Measurements from ENCODE around the gene ZDHHC11.
"Not testable (repeated sequence)": the region's sequence is repeated elsewhere in the genome, so short reads cannot be mapped to it uniquely, and the experiment has no call there.

The ZDHHC11 gene

DNA sequence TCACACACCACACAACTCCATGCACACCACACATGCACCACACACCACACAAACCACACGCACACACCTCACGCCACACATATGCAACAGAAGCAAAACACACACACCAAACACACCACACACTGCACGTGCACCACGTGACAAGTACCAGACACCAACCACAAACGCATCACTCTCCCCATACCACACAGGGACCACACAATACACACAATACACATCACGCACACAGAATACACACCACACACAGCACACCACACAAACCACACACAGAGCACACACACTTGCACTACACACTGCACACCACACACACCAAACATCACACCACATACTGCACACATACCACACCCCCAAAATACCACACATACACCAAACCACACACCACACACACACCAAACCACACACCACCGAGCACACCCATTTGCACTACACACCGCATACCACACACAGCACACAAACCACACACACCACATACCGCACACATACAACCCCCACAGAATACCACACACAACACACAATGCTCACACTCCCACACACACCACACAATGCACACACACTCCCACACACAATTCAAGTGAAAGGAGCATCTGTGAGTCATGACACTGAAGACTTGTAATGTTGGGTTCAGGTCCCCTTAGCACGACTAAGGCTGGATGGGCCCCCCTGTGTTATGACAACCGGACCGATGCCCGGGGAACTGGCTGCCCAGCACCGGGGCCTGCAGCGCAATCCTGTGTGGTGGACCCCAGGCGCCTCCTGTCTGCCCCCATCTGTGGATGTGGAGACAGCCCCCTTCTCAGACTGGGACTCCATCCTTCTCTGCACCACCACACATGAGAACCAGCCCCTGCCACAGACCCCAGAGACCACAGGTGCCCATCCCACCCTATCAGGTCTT, 6.0 kb upstream of the ZDHHC11 start:
- no peak for DNase-seq

GRCh38 chr5:855771-856530, 5.2 kb upstream of the ZDHHC11 start:
- DNase-seq = no peak

- DNase-seq = no peak
These were observed 4.4 kb upstream of the ZDHHC11 start for GRCh38 chr5:854966-855743.

GRCh38 chr5:854217-854616, 3.4 kb upstream of the ZDHHC11 start:
- no peak for DNase-seq

GRCh38 chr5:853416-854090, 2.8 kb upstream of the ZDHHC11 start:
- not testable (repeated sequence) for DNase-seq

GRCh38 chr5:852431-853401, 1.9 kb upstream of the ZDHHC11 start:
- no peak for DNase-seq

DNA sequence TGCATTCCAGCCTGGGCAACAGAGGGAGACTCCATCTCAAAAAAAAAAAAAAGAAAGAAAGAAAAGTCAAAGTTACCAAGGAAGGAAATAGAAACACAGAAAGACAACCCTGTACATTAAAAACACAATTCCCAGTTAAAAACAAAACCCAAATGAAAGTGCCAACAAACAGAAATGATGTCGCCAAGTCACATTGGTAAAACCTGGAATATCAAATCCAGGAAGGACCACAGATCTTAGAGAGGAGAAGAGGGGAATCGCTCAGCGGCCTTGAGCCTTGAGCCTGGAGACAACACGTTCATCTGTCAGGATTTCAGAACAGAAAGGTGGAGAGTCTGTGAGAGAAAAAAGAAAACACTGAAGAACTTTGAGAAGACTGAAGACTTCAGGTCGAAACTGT, 1.2 kb upstream of the ZDHHC11 start:
- DNase-seq = no peak

- no peak for DNase-seq
These were observed 767 bp upstream of the ZDHHC11 start for GRCh38 chr5:851553-851952.

- DNase-seq = no peak
These were observed 290 bp upstream of the ZDHHC11 start for GRCh38 chr5:851076-851475.

GRCh38 chr5:849651-850301, 1.0 kb downstream of the ZDHHC11 start:
- no peak for DNase-seq

GRCh38 chr5:848671-849111, 2.1 kb downstream of the ZDHHC11 start:
- no peak for DNase-seq

- DNase-seq = not testable (repeated sequence)
These were observed 3.0 kb downstream of the ZDHHC11 start for GRCh38 chr5:847736-848135.

- DNase-seq = not testable (repeated sequence)
These were observed 3.6 kb downstream of the ZDHHC11 start for GRCh38 chr5:847212-847611.

- DNase-seq = not testable (repeated sequence)
These were observed 4.1 kb downstream of the ZDHHC11 start for GRCh38 chr5:846602-847091.

- not testable (repeated sequence) for DNase-seq
These were observed 4.8 kb downstream of the ZDHHC11 start for GRCh38 chr5:845676-846601.

DNA sequence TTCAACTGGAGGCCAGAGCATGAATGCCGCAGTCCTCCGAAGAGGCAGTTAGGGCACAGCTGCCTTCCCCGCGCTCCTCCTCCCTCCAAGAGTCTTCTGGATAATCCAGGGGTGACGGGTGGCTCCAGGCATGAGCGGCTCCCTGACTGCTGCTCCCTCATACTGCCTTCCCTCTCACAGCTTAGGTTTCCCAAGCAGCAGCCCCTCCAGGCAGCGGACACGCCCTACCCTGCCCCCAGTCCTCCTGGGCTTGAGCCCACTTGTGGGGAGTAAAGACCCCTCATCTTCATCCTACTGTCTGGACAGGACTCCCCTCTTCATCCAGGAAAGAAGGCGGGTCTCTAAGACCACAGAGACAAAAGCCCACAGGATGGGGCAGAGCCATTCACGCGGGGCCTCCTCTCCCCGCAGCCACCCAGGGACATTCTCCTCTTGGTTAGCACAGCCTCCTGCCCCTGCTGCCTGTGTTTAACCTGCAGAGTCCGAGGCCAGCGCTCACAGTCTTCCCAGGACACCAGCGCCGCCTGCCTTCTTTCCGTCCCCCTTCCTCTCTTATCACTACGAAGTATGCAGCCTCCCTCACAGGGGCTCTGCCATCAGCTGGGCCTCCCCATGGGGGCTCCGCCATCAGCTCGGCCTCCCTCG, 5.6 kb downstream of the ZDHHC11 start:
- not testable (repeated sequence) for DNase-seq

DNA sequence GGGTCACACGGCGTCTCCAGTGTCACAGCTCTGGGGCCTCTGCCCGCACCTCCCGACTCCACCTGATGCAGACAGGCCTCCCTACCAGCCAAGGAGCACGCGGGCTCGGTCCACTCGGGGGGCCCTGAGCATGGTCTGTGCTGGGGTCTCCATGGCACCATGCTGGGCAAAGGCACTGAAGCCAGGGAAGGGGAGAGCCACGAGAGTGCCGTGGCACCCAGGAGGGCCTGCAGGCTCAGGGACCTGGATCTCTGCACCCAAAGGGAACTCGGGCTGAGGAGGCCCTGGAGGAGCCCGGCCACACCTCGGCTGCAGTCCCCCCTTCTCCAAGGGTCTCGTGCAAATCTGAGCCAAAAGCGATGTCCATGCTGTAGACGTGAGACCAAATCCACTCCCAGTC, 6.4 kb downstream of the ZDHHC11 start:
- DNase-seq = not testable (repeated sequence)

DNA sequence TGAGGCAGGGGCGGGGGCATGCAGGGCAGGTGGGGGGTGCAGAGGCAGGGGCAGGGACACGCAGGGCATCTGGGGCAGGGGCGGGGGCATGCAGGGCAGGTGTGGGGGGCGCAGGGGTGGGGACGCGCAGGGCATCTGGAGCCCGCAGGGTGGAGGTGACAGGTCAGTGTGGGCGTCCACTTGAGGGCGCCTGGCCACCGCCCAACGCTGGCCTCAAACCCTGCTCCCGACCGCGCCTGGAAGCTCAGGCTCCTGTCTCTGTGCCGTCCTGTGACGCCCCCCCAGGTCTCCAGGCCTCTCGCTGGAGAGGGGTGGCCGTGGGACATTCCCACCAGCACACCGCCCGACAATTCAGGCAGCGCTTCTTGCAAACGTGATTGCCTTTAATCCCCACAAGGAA, 6.9 kb downstream of the ZDHHC11 start:
- DNase-seq = not testable (repeated sequence)

DNA sequence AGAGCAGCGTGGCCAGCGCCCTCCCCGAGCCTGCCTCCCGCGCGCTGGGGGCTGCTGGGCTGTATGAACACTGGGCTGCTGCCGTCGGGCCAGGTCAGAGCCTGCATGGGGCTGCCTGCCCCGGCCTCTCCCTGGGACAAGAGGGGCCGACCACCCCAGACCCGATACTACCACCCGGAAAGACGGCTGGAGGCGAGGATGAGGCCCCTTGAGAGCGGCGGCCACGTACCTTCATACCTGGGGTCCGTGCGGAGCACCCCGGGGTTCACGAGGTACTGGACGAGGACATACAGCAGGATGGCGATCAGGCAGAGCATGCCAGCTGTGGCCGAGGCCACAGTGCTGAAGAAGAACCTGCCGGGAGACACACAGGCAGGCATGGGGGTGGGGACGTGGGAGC, 7.4 kb downstream of the ZDHHC11 start:
- not testable (repeated sequence) for DNase-seq
